Omental fat pad (tissue), 4 donors: ENCODE data around the gene POLR3A. TPM values are rescaled to one million over a fixed set of nuclear protein-coding genes. Genes with fewer than 3 reads are reported as not detected.

Experiments used
- ATAC-seq: fragments of 150-250 bp; one replicate; pipeline ENCODE4 v1.9.1; 2016; ENCODE audit warnings: mild to moderate bottlenecking, moderate library complexity; ENCODE audit not compliant: low FRiP score
- DNase-seq: peaks from one replicate; pipeline ENCODE4 v3.0.0-alpha.2; 2019; ENCODE audit warnings: low spot score
- total RNA-seq, 4 donors: library from RNA; depleted of rRNA; stranded (reverse); fragments of >200 nt; gene quantifications; one replicate each; pipeline ENCODE4 v1.1.0, GENCODE V29; 2016
- TF ChIP-seq, protein P1 (sequence below), 3 donors: fragments of 450-650 bp; IDR thresholded peaks; one replicate each; pipeline ENCODE4 v1.5.1; 2016 to 2017; ENCODE audit warnings: antibody characterized with exemption in 3 of 3, mild to moderate bottlenecking in 3 of 3, moderate library complexity in 2 of 3

Gene POLR3A
- total RNA-seq, 4 donors from 2014 or later, result 9.6 to 18.5 (median 13.0) TPM

GRCh38 chr10:77993620-77994019 is 35.7 kb downstream of the POLR3A start:
- TF ChIP-seq, protein P1, sequence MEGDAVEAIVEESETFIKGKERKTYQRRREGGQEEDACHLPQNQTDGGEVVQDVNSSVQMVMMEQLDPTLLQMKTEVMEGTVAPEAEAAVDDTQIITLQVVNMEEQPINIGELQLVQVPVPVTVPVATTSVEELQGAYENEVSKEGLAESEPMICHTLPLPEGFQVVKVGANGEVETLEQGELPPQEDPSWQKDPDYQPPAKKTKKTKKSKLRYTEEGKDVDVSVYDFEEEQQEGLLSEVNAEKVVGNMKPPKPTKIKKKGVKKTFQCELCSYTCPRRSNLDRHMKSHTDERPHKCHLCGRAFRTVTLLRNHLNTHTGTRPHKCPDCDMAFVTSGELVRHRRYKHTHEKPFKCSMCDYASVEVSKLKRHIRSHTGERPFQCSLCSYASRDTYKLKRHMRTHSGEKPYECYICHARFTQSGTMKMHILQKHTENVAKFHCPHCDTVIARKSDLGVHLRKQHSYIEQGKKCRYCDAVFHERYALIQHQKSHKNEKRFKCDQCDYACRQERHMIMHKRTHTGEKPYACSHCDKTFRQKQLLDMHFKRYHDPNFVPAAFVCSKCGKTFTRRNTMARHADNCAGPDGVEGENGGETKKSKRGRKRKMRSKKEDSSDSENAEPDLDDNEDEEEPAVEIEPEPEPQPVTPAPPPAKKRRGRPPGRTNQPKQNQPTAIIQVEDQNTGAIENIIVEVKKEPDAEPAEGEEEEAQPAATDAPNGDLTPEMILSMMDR (IDR thresholded peaks at IDR 0.05), result no peak
- DNase-seq (no peak), ATAC-seq (no peak)

DNA sequence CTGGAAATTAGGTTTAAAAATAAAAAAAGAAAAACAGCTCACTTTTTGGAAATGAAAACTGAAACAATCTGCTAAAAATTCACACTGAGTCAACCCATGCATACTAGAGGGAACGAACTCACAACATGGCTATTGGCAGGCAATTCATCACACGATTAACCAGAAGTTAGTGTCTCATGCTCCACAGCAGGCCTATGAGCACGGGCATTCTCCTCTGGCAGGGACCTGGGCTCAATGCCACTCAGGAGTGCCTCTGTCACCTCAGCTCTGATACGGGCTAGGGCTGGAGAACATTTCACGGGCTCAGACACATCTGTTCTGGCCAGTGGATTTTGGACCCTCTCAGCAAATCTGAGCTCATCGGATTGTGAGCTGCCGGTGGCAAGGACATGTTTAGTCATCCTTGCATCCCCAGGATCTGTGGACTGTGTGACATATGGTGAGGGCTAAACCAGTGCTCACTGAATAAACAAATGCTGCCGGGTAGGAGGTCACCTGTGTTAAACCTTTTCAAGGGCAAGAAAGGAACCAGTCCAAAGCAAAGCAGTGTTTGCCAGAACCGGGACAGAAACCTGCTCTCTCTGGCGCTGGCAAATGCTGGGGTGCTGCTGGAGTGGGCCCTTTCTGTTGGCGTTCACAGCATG is 40.1 kb downstream of the POLR3A start:
- ATAC-seq (no peak), DNase-seq (no peak)
- TF ChIP-seq, protein P1 (IDR thresholded peaks at IDR 0.05), result no peak

- ATAC-seq (no peak), DNase-seq (no peak)
- TF ChIP-seq, protein P1 (IDR thresholded peaks at IDR 0.05), result no peak
These were observed 41.6 kb downstream of the POLR3A start for GRCh38 chr10:77987671-77988255.

GRCh38 chr10:77984986-77985385 is 44.3 kb downstream of the POLR3A start:
- ATAC-seq (no peak), DNase-seq (no peak)

DNA sequence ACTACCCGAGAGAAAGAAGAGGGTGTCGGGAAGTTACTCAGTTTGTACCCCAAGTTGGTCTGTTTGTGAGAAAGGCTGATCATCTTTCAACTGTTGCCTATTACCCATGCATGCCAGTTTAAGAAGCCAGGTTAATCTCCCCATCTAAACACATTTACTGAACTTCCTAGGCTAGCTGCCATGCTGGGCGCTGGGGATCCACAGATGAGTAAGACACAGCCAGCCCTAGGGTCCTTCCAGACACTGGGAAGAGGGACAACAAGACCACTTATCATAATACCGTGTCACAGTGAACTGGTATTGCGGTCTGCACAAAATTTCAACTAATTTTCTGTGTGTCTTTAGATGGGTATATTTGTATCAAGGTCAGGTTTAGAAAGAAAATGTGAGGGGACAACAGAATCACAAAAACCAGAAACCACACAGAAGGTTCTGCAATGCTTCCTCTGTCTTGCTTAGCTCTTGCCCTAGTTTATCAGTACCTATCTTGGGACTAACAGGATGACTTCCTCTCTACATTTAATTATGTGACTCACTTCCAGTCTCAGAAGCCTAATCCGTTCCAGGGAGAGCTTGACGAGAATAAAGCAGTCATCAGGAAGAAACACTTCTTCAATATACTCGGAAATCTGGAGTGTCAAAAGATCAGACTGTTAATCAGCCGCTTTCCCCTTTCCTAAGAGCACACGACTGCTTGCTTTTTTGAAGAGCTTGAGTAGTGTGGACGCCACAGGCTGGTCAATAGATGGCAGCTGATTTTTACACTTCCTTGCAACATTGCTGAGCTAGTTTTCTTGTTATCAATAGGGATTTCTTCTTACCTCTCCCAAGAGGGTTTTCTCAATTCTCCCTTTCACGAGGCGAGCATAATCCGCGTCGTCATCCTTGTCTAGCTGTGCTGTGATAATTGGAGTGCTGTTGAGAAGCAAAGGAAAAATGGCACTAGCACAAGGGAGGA is 45.7 kb downstream of the POLR3A start:
- no peak for ATAC-seq
- TF ChIP-seq, protein P1 (IDR thresholded peaks at IDR 0.05), result no peak
- DNase-seq, result no peak

More at GRCh38 chr10:77984986-77985385, 44.3 kb downstream of the POLR3A start:
- TF ChIP-seq, protein P1 (IDR thresholded peaks at IDR 0.05), result no peak

DNA sequence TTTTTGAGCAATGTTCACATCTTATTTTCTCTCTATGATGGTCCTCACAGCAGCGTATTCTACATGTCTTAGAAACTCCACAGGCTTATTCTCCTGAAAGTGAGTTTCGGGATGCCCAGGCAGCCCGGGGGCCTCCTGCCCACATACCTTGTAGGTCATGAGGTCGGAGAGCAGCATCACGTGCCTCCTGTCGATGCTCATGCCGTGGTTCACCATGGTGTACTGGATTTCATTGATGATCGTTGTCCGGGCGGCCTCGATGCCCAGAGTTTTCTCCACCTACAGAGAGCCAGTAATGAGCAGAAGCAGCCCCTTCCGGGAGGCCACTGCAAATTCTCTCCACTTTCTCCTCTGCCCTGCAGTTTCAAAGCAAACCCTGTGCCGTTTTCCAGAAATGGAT is 48.0 kb downstream of the POLR3A start:
- DNase-seq (no peak), ATAC-seq (no peak)
- TF ChIP-seq, protein P1 (IDR thresholded peaks at IDR 0.05), result no peak
